Osteoblast (primary cell): ENCODE data around the gene CZIB. TPM values are rescaled to one million over a fixed set of nuclear protein-coding genes. Genes with fewer than 3 reads are reported as not detected.

Source experiments
- DNase-seq: peaks from one replicate; pipeline ENCODE4 v3.0.0; 2011; ENCODE audit warnings: low spot score, mixed read lengths; ENCODE audit not compliant: insufficient read length; ENCODE audit errors: missing footprints
- H2AFZ ChIP-seq: 2 replicates; pipeline ENCODE4 v1.6.0; 2011; ENCODE audit warnings: mild to moderate bottlenecking, low read length
- H3K27ac ChIP-seq: 2 replicates; pipeline ENCODE4 v1.5.1; 2011; ENCODE audit warnings: mild to moderate bottlenecking, low read depth, low read length, moderate library complexity
- H3K27me3 ChIP-seq: 2 replicates; pipeline ENCODE4 v1.6.0; 2012; ENCODE audit warnings: mild to moderate bottlenecking, control low read depth, inconsistent platforms, low read length, moderate library complexity; ENCODE audit not compliant: insufficient read depth
- H3K36me3 ChIP-seq: 2 replicates; pipeline ENCODE4 v1.5.1; 2011; ENCODE audit warnings: mild to moderate bottlenecking, low read length, control low read depth, moderate library complexity; ENCODE audit not compliant: insufficient read depth
- H3K4me1 ChIP-seq: 2 replicates; pipeline ENCODE4 v1.5.1; 2011; ENCODE audit warnings: mild to moderate bottlenecking, low read length, control low read depth, moderate library complexity; ENCODE audit not compliant: insufficient read depth
- H3K4me2 ChIP-seq: 2 replicates; pipeline ENCODE4 v1.6.0; 2011; ENCODE audit warnings: mild to moderate bottlenecking, low read length; ENCODE audit not compliant: insufficient read depth
- H3K4me3 ChIP-seq: fragments of 200-600 bp; sonication (generic); 3 replicates; pipeline ENCODE4 v1.5.1; 2012; ENCODE audit warnings: mild to moderate bottlenecking, low read length, inconsistent platforms; ENCODE audit not compliant: insufficient read depth
- H3K79me2 ChIP-seq: 2 replicates; pipeline ENCODE4 v1.6.0; 2012; ENCODE audit warnings: mild to moderate bottlenecking, low read length, control low read depth, inconsistent platforms; ENCODE audit not compliant: insufficient read depth
- H3K9me3 ChIP-seq: 2 replicates; pipeline ENCODE4 v1.5.1; 2011; ENCODE audit warnings: low read depth, low read length, control low read depth
- H4K20me1 ChIP-seq: 2 replicates; pipeline ENCODE4 v1.6.0; 2012; ENCODE audit warnings: mild to moderate bottlenecking, low read length, control low read depth; ENCODE audit not compliant: insufficient read depth
- CTCF ChIP-seq: IDR thresholded peaks from 2 replicates; pipeline ENCODE4 v1.5.1; 2011; ENCODE audit warnings: mild to moderate bottlenecking, low read depth, low read length, moderate library complexity; ENCODE audit errors: extremely low read depth
- total RNA-seq: library from RNA; depleted of rRNA; stranded (reverse); fragments of >200 nt; gene quantifications from 2 replicates; pipeline ENCODE4 v1.2.3, GENCODE V29; 2012

Gene CZIB
- total RNA-seq, 1 donor: 63.7 TPM

GRCh38 chr1:53246261-53247134, 26.1 kb upstream of the CZIB start:
- Histone ChIP-seq H3K4me1 (peaks cover 12% of the 10 kb centered on the region), H4K20me1 (no peaks in the 10 kb centered on the region), H2AFZ (no peak overlapping the region), H3K27me3 (no peaks in the 10 kb centered on the region), H3K79me2 (no peaks in the 10 kb centered on the region), H3K4me2 (peak overlapping the region; percentile 3), H3K27ac (peak overlapping the region; percentile 78), H3K36me3 (no peaks in the 10 kb centered on the region), H3K9me3 (no peaks in the 10 kb centered on the region), H3K4me3 (no peak overlapping the region)
- TF ChIP-seq CTCF: no peak
- DNase-seq: peak; percentile 66

- H4K20me1 ChIP-seq: no peaks in the 10 kb centered on the region
- H2AFZ ChIP-seq: no peak overlapping the region
- no peak for DNase-seq
- no peak overlapping the region for H3K4me2 ChIP-seq
- no peaks in the 10 kb centered on the region for H3K36me3 ChIP-seq
- no peaks in the 10 kb centered on the region for H3K9me3 ChIP-seq
- peaks cover 13% of the 10 kb centered on the region for H3K4me1 ChIP-seq
- TF ChIP-seq CTCF: no peak
- H3K79me2 ChIP-seq: no peaks in the 10 kb centered on the region
- no peaks in the 10 kb centered on the region for H3K27me3 ChIP-seq
- no peak overlapping the region for H3K27ac ChIP-seq
- no peak overlapping the region for H3K4me3 ChIP-seq
Observed at GRCh38 chr1:53244141-53244540, 23.7 kb upstream of the CZIB start.

GRCh38 chr1:53242381-53242780, 21.9 kb upstream of the CZIB start:
- Histone ChIP-seq H3K27me3 (no peaks in the 10 kb centered on the region), H3K4me2 (no peak overlapping the region), H2AFZ (no peak overlapping the region), H3K79me2 (peaks cover 12% of the 10 kb centered on the region), H4K20me1 (no peaks in the 10 kb centered on the region), H3K4me1 (peaks cover 23% of the 10 kb centered on the region), H3K9me3 (no peaks in the 10 kb centered on the region), H3K4me3 (no peak overlapping the region), H3K36me3 (no peaks in the 10 kb centered on the region), H3K27ac (no peak overlapping the region)
- TF ChIP-seq CTCF: no peak
- no peak for DNase-seq

- no peak for DNase-seq
- Histone ChIP-seq H2AFZ (no peak overlapping the region), H4K20me1 (no peaks in the 10 kb centered on the region), H3K4me1 (peaks cover 22% of the 10 kb centered on the region), H3K36me3 (no peaks in the 10 kb centered on the region), H3K27me3 (no peaks in the 10 kb centered on the region), H3K4me3 (no peak overlapping the region), H3K79me2 (peaks cover 18% of the 10 kb centered on the region), H3K9me3 (no peaks in the 10 kb centered on the region), H3K27ac (no peak overlapping the region), H3K4me2 (no peak overlapping the region)
- TF ChIP-seq CTCF: no peak
Observed at GRCh38 chr1:53241828-53242227, 21.4 kb upstream of the CZIB start.
